HG03175 (cell line): ENCODE data around the gene KRTAP10-2.
"Not testable (repeated sequence)": the region's sequence is repeated elsewhere in the genome, so short reads cannot be mapped to it uniquely, and the experiment has no call there.

ENCODE experiments used
- ATAC-seq: cut with Tn5 transposase; IDR thresholded peaks from one replicate; pipeline ENCODE4 v1.9.1; 2021; ENCODE audit warnings: mild to moderate bottlenecking, moderate library complexity; ENCODE audit not compliant: unreplicated experiment

The KRTAP10-2 gene

GRCh38 chr21:44583089-44583799 is 31.9 kb upstream of the KRTAP10-2 start:
- ATAC-seq, result no peak

GRCh38 chr21:44582055-44582454 is 30.8 kb upstream of the KRTAP10-2 start:
- no peak for ATAC-seq

GRCh38 chr21:44581158-44581557 is 29.9 kb upstream of the KRTAP10-2 start:
- ATAC-seq, result no peak

- ATAC-seq, result not testable (repeated sequence)
Observed at GRCh38 chr21:44580231-44580821, 29.0 kb upstream of the KRTAP10-2 start, which contains the start of gene KRTAP10-5. Gene KRTAP10-5, minus strand, starts transcription at chr21:44580604. Its CDS starts 26 bp downstream, at chr21:44580578.

GRCh38 chr21:44579833-44580144 is 28.5 kb upstream of the KRTAP10-2 start:
- no peak for ATAC-seq

- ATAC-seq, result no peak
Observed at GRCh38 chr21:44579056-44579832, 27.9 kb upstream of the KRTAP10-2 start.

- no peak for ATAC-seq
Observed at GRCh38 chr21:44578371-44579055, 27.2 kb upstream of the KRTAP10-2 start.

GRCh38 chr21:44576025-44576420 is 24.7 kb upstream of the KRTAP10-2 start:
- ATAC-seq, result no peak

GRCh38 chr21:44575307-44576024 is 24.2 kb upstream of the KRTAP10-2 start:
- no peak for ATAC-seq

- no peak for ATAC-seq
Observed at GRCh38 chr21:44574457-44575306, 23.4 kb upstream of the KRTAP10-2 start.

- ATAC-seq, result not testable (repeated sequence)
Observed at GRCh38 chr21:44573630-44574456, 22.5 kb upstream of the KRTAP10-2 start, which contains the start of gene KRTAP10-4. Gene KRTAP10-4, plus strand, starts transcription at chr21:44573729. Its CDS starts 30 bp downstream, at chr21:44573759.

GRCh38 chr21:44572959-44573583 is 21.8 kb upstream of the KRTAP10-2 start:
- no peak for ATAC-seq

- ATAC-seq, result no peak
Observed at GRCh38 chr21:44571844-44572782, 20.8 kb upstream of the KRTAP10-2 start.

- ATAC-seq, result no peak
Observed at GRCh38 chr21:44571296-44571695, 20.0 kb upstream of the KRTAP10-2 start.

GRCh38 chr21:44569861-44570517 is 18.7 kb upstream of the KRTAP10-2 start:
- ATAC-seq, result no peak

GRCh38 chr21:44568667-44569556 is 17.6 kb upstream of the KRTAP10-2 start:
- ATAC-seq, result no peak
